HG03066 (cell line): Measurements from ENCODE around the gene IFITM2.
"Not testable (repeated sequence)": the region's sequence is repeated elsewhere in the genome, so short reads cannot be mapped to it uniquely, and the experiment has no call there.

ENCODE experiments used
- ATAC-seq: cut with Tn5 transposase; IDR thresholded peaks from one replicate; pipeline ENCODE4 v1.9.1; 2021; ENCODE audit warnings: low read depth; ENCODE audit not compliant: unreplicated experiment

Gene IFITM2

GRCh38 chr11:307766-308708, at the start of gene IFITM2:
Gene IFITM2, plus strand, starts transcription at chr11:307816. Its CDS starts 377 bp downstream, at chr11:308193.
- ATAC-seq = not testable (repeated sequence)

GRCh38 chr11:259413-259812, 48.2 kb upstream of the IFITM2 start:
- ATAC-seq = no peak

DNA sequence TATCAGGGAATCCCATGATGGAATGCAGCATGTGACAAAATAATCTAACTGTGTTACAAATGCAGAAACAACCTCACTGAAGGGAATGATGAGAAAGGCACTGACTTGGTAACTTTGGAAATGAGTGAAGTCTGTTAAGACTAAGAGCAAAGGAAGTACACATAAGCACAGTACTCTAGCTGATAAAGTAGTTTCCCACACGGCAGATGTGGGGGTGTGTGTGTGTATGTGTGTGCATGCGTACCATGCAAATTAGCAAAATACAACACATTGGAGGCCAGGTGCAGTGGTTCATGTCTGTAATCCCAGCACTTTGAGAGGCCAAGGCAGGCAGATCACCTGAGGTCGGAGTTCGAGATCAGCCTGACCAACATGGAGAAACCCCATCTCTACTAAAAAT, 46.0 kb upstream of the IFITM2 start:
- ATAC-seq = no peak

GRCh38 chr11:266676-267439, 40.8 kb upstream of the IFITM2 start:
- ATAC-seq = no peak

- no peak for ATAC-seq
Measured at GRCh38 chr11:267491-267994, 40.1 kb upstream of the IFITM2 start.

GRCh38 chr11:268716-269145, 38.9 kb upstream of the IFITM2 start:
- peak; percentile 54 for ATAC-seq

- ATAC-seq = peak; percentile 77
Measured at GRCh38 chr11:269146-269890, 38.3 kb upstream of the IFITM2 start.

DNA sequence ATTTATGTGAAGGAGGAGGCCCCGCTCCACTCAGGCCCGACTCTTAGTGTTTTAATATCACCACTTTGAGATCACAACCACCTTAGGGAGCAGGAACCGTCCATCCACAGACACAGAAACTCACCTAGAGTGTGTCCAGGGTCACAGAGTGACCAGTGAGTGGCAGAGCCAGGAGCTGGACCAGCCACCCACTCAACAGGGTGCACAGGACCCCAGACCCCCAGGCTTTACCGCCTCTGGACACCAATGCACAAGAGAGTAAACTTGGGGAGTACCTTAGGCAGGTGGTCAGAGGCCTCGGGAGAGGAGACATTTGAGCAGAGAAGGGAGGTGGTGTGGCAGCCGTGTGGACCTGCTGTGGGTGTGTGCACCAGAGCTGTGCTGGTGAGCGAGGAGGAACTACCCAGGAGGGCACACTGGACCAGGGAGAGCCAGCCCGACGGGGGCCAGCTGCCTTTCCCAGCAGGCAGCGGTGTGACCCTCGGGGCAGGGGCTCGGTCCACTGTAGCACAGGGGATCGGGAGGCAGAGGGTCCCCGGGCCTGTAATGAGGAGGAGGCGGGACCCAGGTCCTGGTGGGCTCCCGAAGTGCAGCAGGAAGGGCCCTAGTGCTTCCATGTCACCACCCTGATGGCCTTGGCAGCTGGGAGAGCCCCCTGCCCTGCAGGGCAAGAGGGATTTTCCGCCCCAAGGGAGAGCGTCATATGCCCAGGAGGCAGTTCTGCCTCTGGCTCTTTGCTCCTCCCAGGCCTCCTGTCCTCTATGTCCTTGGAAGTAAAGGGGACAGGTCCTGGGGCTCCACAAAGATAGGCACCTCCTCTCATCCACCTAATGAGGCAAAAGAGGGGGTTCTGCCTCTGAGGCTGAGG, 36.9 kb upstream of the IFITM2 start:
- ATAC-seq = no peak

- ATAC-seq = no peak
Measured at GRCh38 chr11:271319-271715, 36.3 kb upstream of the IFITM2 start.

DNA sequence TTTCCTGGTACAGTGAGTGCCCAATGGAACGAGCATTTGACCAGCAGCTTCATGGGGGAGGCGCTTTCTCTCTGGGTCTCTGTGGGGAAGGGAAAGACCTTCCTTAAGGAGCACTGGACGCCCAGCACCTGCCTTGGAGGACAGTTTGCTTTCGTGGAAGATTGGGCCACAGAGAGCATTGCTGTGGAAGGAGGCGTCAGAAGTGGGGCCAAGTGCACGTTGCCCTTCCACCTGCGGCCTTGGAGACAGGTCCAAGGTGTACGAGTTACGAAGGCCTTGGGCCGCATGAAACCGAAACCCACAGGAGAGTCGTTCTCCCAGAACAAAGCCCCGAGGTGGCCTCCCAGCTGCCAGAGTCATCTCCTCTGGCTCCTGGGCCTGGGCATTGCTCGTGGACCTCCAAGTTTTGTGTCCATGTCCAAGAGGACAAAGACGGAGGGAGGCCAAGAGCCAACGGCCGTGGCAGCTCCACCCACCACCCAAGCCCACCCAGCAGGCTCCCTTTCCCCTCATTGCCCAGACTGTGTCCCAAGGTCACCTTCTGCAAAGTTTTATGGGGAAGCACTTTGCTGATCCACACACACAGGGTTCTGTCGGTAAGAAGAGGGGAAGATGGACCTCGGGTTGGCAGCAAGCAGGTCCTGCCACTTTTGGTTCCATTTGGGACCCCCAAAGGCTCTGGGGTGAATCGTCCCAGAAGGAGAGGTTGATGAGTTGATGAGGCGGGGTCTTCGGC, 35.3 kb upstream of the IFITM2 start:
- no peak for ATAC-seq

DNA sequence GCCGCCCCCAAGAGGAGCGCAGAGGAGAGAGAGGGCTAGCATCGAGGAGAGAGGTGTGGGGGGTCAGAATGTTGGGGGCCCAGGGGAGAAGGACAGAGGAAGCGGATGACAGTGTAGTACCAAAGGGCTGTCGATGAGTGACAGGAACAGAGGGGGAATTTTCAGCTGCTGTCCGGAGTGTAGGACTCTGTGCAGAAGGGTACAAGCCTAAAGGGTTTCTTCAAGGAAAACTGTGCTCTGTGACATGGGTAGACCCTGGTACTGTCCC, 34.8 kb upstream of the IFITM2 start:
- ATAC-seq = no peak

DNA sequence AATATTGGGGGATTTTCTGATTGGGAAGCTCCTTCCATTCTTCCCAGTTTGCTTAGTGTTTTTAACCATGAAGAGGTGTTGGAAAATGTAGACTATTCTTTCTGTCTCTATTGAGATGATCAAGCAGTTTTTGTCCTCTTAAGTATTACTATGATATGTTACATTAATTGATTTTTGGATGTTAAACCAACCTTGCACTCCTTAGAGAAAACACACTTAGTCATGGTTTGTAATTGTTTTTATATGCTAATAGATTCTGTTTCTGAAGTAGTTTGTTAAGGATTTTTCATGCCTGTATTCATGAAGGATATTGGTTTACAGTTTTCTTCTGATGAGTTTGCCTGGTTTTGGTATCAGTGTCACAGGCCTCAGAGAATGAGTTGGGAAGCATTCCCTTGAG, 31.4 kb upstream of the IFITM2 start:
- ATAC-seq = no peak

DNA sequence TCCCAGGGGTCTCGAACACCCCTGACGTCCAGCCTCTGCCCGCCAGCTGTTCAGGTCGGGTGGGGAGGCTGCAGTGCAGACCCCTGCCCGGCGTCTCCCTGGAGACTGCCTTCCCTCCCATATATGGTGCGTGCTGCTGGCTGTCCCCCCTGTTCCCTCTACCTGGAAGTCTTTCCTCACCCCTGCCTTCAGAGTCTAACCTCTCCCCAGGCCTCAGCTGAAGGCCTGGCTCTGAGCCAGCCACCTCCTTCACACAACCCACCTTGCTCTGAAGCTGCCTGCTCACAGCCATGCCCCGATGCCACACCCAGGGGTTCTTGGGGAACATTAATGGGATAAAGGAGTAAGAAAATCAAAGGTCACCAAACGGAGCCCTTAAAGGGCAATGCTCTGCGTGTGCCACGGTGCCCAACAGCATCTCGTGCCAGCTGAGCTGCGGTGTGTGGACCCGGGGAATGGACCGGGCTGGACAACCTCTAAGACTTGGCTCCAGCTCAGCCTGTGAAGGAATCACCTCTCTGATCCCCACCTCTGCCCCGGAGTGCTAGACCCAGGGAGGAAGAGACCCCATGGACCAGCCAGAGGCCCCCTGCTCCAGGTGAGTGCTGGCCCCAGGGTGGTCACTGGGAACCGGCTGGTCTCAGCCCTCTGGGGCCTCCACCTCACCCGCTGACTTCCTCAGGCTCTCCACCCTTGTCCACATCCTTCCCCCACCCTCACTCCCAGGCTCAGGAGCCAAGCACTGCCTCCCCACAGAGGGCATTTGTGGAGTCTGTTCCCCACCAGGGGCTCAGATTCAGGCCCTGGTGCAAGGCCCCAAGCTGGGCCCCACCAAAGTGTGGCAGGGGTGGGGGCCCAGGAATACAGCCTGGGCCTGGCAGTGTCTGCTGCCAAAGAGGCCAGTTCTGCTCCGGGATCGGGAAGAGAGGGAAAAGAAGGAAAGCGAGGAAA, 29.3 kb upstream of the IFITM2 start, which contains the start of gene NLRP6:
Gene NLRP6, plus strand, starts transcription at position 407 of the 951 bp plus-strand sequence. Its CDS starts 163 bp downstream, at position 570.
- ATAC-seq = no peak

- ATAC-seq = no peak
Measured at GRCh38 chr11:279040-279965, 28.3 kb upstream of the IFITM2 start.

DNA sequence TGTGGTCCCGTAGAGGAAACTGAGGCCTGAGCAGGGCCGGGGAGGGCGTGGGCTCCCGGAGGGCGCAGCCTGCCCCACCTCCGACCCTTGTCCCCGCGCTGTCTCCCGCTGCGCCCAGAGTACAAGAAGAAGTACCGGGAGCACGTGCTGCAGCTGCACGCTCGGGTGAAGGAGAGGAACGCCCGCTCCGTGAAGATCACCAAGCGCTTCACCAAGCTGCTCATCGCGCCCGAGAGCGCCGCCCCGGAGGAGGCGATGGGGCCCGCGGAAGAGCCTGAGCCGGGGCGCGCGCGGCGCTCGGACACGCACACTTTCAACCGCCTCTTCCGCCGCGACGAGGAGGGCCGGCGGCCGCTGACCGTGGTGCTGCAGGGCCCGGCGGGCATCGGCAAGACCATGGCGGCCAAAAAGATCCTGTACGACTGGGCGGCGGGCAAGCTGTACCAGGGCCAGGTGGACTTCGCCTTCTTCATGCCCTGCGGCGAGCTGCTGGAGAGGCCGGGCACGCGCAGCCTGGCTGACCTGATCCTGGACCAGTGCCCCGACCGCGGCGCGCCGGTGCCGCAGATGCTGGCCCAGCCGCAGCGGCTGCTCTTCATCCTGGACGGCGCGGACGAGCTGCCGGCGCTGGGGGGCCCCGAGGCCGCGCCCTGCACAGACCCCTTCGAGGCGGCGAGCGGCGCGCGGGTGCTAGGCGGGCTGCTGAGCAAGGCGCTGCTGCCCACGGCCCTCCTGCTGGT, 27.5 kb upstream of the IFITM2 start:
- ATAC-seq = no peak

GRCh38 chr11:280706-281485, 26.7 kb upstream of the IFITM2 start:
- no peak for ATAC-seq
